HG03060 (cell line): Measurements from ENCODE around the gene LRP5.
"Not testable (repeated sequence)": the region's sequence is repeated elsewhere in the genome, so short reads cannot be mapped to it uniquely, and the experiment has no call there.

Source experiments
- ATAC-seq: cut with Tn5 transposase; IDR thresholded peaks from one replicate; pipeline ENCODE4 v1.9.1; 2021; ENCODE audit warnings: low read depth, moderate number of reproducible peaks; ENCODE audit not compliant: unreplicated experiment

LRP5 gene

GRCh38 chr11:68279676-68280075 lies 32.7 kb upstream of the LRP5 start:
- ATAC-seq, result no peak

GRCh38 chr11:68282141-68282860 lies 30.1 kb upstream of the LRP5 start:
- no peak for ATAC-seq

GRCh38 chr11:68282861-68283230 lies 29.5 kb upstream of the LRP5 start:
- ATAC-seq, result no peak

DNA sequence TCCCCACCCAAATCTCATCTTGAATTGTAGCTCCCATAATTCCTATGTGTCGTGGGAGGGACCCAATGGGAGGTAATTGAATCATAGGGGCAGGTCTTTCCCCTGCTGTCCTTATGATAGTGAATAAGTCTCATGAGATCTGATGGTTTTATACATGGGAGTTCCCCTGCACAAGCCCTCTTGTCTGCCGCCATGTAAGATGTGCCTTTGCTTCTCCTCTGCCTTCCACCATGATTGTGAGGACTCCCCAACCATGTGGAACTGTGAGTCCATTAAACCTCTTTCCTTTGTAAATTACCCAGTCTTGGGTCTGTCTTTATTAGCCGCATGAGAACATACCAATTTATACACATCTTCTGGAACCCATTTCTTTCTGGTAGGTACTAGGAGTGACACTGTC lies 27.8 kb upstream of the LRP5 start:
- ATAC-seq, result not testable (repeated sequence)

- ATAC-seq, result no peak
Observed at GRCh38 chr11:68287419-68287818, 25.0 kb upstream of the LRP5 start.

- no peak for ATAC-seq
Observed at GRCh38 chr11:68289456-68289855, 22.9 kb upstream of the LRP5 start.

- no peak for ATAC-seq
Observed at GRCh38 chr11:68293708-68294107, 18.7 kb upstream of the LRP5 start.

- no peak for ATAC-seq
Observed at GRCh38 chr11:68295271-68295670, 17.1 kb upstream of the LRP5 start.

GRCh38 chr11:68295940-68296339 lies 16.5 kb upstream of the LRP5 start:
- ATAC-seq, result no peak

DNA sequence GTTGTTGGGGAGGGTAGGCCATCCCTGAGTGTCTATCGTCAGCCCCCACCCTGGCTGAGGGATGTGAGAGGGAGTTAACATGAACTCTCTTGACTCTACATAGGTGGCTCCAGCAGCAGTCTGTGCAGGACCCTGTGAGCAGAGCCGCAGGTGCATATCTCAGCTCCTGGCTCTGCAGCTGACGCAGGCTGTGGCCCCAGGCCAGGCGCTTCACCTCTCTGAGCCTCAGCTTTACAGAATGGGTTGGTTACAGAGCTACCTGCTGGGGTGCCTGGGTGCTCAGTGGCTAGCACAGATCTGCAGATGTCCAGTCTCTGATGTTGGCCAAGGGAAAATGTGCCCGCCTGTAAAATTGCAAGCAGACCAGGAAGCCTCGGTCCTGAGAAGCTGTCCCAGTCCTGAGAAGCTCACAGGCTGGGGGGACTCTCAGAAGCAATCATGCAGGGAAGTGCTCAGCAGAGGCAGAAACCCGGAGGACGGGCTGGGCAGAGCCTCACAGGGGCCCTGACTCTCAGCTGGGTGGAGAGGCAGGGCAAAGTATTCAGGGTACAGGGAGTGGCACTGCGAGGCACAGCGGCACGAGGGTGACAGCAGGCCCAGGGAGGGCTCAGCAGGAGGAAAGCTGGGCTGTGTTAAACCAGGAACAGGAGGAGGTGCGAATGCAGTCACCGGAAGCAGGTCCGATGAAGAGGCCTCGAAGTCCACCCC lies 15.9 kb upstream of the LRP5 start:
- no peak for ATAC-seq

GRCh38 chr11:68297052-68297378 lies 15.4 kb upstream of the LRP5 start:
- ATAC-seq, result no peak

GRCh38 chr11:68297494-68297811 lies 14.9 kb upstream of the LRP5 start:
- ATAC-seq, result no peak

DNA sequence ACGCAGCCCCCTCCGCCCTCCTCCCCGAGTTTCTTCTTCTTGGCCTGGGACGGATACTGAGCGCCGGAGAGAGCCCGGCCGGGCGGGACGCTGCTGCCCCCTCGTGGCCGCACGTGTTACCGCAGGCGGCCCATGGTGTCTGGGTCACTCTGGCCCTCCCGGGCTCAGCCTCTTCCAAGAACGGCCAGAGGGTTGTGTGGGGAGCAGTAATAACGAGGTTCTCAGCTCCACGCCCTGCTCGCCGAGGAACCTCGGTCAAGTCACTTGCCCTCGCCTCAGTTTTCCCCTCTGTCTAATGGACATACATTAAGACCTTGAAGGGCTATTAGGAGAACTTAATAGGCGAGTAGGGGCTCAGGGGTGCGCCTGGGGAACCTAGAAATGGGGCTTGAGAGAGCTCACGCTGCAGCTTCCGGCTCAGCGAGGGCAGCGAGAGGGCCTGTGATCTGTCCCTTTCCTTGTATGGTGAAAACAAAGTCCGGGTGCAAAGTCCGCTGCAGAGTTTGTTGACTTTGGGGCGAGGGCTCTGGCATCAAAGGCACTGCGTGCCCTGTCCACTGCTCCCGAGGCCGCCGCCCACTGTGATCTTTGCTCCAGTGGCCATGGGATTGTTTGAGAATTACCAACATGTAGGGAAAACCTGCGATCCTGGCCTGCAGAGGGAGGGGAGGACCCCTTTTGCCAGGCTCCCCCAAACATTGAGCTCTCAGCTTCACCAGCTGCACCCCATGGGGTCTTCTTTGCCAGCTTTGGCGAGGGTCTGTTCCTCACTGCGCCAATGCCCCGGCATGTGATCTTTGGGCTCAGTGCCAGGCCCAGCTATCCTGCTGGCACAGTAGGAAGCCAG lies 14.4 kb upstream of the LRP5 start:
- ATAC-seq, result no peak

- ATAC-seq, result no peak
Observed at GRCh38 chr11:68298659-68299516, 13.5 kb upstream of the LRP5 start.

DNA sequence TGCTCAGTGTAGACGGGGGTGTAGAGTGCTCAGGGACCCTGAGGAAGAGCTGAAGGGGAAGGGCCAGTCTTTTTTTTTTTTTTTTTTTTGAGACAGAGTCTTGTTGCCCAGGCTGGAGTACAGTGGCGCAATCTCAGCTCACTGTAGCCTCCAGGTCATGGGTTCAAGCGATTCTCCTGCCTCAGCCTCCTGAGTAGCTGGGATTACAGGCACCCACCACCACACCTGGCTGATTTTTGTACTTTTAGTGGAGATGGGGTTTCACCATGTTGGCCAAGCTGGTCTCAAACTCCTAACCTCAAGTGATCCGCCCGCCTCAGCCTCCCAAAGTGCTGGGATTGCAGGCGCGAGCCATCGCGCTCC lies 12.9 kb upstream of the LRP5 start:
- ATAC-seq, result not testable (repeated sequence)

DNA sequence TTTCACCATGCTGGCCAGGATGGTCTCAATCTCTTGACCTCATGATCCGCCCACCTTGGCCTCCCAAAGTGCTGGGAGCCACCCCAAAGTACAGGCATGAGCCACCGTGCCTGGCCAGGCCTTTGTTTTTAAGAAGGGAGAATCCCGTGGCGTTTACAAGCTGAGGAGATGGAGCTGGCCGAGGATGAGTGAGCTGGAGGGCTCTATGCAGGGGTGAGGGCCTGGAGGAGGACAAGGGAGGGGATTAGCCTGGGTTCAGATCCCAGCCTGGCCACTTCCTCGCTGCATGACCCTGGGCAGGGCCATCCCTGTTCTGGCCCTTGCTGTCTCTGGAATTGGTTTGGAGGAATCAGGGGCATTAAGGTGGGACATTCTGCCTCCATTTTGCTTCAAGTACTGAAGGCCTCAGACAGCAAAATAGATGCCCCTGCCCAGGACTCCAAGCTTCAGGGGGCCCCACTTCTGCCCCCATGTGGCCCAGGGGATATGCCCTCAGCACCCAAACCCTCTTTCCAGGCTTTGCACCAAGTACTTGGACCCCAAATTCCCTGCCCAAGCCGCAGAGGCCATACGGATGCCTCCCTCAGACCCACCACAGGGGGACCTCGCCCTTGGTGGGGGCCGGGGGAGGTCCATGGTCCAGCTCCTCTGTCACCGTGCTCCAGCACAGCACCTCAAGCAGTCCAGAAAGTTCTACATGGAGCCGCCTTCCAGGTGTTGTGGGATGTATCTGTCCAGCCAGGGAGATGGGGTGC lies 12.1 kb upstream of the LRP5 start:
- no peak for ATAC-seq

- ATAC-seq, result no peak
Observed at GRCh38 chr11:68302256-68302655, 10.1 kb upstream of the LRP5 start.

DNA sequence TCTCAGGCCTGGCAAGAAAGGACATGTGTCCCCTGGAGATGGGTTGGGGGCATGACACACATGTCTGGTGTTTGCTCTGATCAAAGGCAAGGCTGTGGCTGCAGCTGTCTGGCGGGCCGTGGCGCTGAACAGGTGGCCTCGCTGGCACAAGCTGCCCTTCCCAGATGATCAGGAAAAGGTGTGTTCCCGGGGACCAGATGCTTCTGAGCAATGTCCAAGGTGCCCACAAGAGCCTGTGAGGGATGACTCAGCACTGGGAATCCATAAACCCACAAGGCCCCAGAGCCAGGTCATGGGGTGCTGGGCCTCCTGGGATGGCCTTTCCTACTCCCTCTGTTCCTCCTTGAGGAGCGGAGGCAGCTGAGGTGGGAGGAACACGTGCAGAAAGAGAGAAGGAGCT lies 9.7 kb upstream of the LRP5 start:
- no peak for ATAC-seq

- no peak for ATAC-seq
Observed at GRCh38 chr11:68303083-68303482, 9.3 kb upstream of the LRP5 start.
